DOHH2 (cell line): Measurements from ENCODE around the gene MSANTD3.

Experiments used
- H3F3A ChIP-seq: fragments of 200-600 bp; sonication (generic), shearing (Covaris generic); 2 replicates; pipeline ENCODE4 v1.6.0; 2016; ENCODE audit warnings: antibody characterized with exemption, mild to moderate bottlenecking; ENCODE audit not compliant: control insufficient read depth, insufficient read depth
- H3K27ac ChIP-seq: fragments of 200-600 bp; sonication (generic); 2 replicates; pipeline ENCODE4 v1.5.1; 2014; ENCODE audit warnings: low read depth, mild to moderate bottlenecking, low read length, moderate library complexity
- H3K27me3 ChIP-seq: fragments of 200-600 bp; sonication (generic); 2 replicates; pipeline ENCODE4 v1.6.1; 2014; ENCODE audit warnings: mild to moderate bottlenecking, low read length, mixed read lengths; ENCODE audit not compliant: control insufficient read depth
- H3K36me3 ChIP-seq: fragments of 200-600 bp; sonication (generic); 2 replicates; pipeline ENCODE4 v1.6.1; 2014; ENCODE audit warnings: mild to moderate bottlenecking, low read length, moderate library complexity, mixed read lengths; ENCODE audit not compliant: control insufficient read depth
- H3K4me1 ChIP-seq: fragments of 200-600 bp; sonication (generic); 2 replicates; pipeline ENCODE4 v1.6.1; 2014; ENCODE audit warnings: mild to moderate bottlenecking, low read length, mixed read lengths; ENCODE audit not compliant: control insufficient read depth
- H3K4me2 ChIP-seq: fragments of 200-600 bp; sonication (generic); 2 replicates; pipeline ENCODE4 v1.6.0; 2014; ENCODE audit warnings: mild to moderate bottlenecking, low read length, moderate library complexity
- H3K4me3 ChIP-seq: fragments of 200-600 bp; sonication (generic); 2 replicates; pipeline ENCODE4 v1.5.1; 2014; ENCODE audit warnings: mild to moderate bottlenecking, low read length, mixed read lengths
- H3K79me2 ChIP-seq: fragments of 200-600 bp; sonication (generic); 2 replicates; pipeline ENCODE4 v1.6.1; 2014; ENCODE audit warnings: mild to moderate bottlenecking, low read length, mixed read lengths; ENCODE audit not compliant: control insufficient read depth
- H3K9me2 ChIP-seq: fragments of 200-600 bp; sonication (generic); replicated peaks from 2 replicates; pipeline ENCODE4 v1.6.1; 2014; ENCODE audit warnings: mild to moderate bottlenecking, low read length, mixed read lengths; ENCODE audit not compliant: control insufficient read depth
- H3K9me3 ChIP-seq: fragments of 200-600 bp; sonication (generic); 2 replicates; pipeline ENCODE4 v1.6.1; 2014; ENCODE audit warnings: antibody characterized with exemption, low read length, mixed read lengths; ENCODE audit not compliant: control insufficient read depth, insufficient read depth
- H4K20me1 ChIP-seq: fragments of 200-600 bp; sonication (generic); 2 replicates; pipeline ENCODE4 v1.6.0; 2014; ENCODE audit warnings: low read depth, mild to moderate bottlenecking, antibody characterized with exemption, low read length, moderate library complexity; ENCODE audit not compliant: control insufficient read depth, insufficient read depth
- CTCF ChIP-seq: fragments of 200-600 bp; sonication (generic); IDR thresholded peaks from one replicate; pipeline ENCODE4 v1.5.1; 2014; ENCODE audit warnings: antibody characterized with exemption, mild to moderate bottlenecking, low read depth, low read length; ENCODE audit not compliant: poor library complexity, severe bottlenecking
- EZH2phosphoT487 ChIP-seq: fragments of 200-600 bp; sonication (generic); IDR thresholded peaks from 2 replicates; pipeline ENCODE4 v1.6.1; 2017; ENCODE audit warnings: borderline replicate concordance, mild to moderate bottlenecking, antibody characterized with exemption, low read length, moderate library complexity, mixed read lengths

Gene MSANTD3

GRCh38 chr9:100401042-100401441, 25.9 kb upstream of the MSANTD3 start:
- no peaks in the 10 kb centered on the region for H3K4me1 ChIP-seq

DNA sequence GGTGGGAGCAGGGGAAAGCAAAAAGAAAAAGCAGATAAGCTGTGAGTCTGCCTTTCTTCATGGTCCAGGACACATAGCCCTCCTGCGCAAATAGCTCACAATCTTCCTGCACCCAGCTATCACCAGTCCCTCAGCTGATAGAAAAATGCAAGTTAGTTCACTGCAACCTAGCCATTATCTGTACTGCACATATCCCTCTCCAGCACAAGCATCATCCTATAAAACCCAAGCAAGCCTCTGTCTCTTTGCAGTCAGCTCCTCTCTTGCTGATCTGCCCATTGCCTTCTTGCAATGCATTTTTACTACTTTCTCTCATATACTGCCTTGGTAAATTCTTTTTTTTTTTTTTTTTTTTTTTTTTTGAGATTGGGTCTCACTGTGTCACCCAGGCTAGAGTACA, 20.0 kb upstream of the MSANTD3 start:
- Histone ChIP-seq H3K79me2 (no peaks in the 10 kb centered on the region), H3K9me2 (no peaks in the 10 kb centered on the region), H3K4me3 (no peak overlapping the region), H3F3A (no peaks in the 10 kb centered on the region), H3K27me3 (no peaks in the 10 kb centered on the region), H3K4me2 (no peak overlapping the region), H3K4me1 (peaks cover 24% of the 10 kb centered on the region), H3K9me3 (peaks cover under 1% of the 10 kb centered on the region; the same call in 1 of the 2 replicates), H3K27ac (no peak overlapping the region), H3K36me3 (no peaks in the 10 kb centered on the region), H4K20me1 (no peaks in the 10 kb centered on the region)
- TF ChIP-seq CTCF (no peak), EZH2phosphoT487 (no peak)

More at GRCh38 chr9:100401042-100401441, 25.9 kb upstream of the MSANTD3 start:
- Histone ChIP-seq H3K27ac (no peak overlapping the region), H3K9me3 (no peaks in the 10 kb centered on the region), H3K36me3 (no peaks in the 10 kb centered on the region), H3K27me3 (no peaks in the 10 kb centered on the region), H3K79me2 (no peaks in the 10 kb centered on the region), H3K9me2 (no peaks in the 10 kb centered on the region), H3K4me3 (no peak overlapping the region), H4K20me1 (no peaks in the 10 kb centered on the region), H3F3A (no peaks in the 10 kb centered on the region), H3K4me2 (no peak overlapping the region)
- no peak for TF ChIP-seq EZH2phosphoT487
- no peak for TF ChIP-seq CTCF

DNA sequence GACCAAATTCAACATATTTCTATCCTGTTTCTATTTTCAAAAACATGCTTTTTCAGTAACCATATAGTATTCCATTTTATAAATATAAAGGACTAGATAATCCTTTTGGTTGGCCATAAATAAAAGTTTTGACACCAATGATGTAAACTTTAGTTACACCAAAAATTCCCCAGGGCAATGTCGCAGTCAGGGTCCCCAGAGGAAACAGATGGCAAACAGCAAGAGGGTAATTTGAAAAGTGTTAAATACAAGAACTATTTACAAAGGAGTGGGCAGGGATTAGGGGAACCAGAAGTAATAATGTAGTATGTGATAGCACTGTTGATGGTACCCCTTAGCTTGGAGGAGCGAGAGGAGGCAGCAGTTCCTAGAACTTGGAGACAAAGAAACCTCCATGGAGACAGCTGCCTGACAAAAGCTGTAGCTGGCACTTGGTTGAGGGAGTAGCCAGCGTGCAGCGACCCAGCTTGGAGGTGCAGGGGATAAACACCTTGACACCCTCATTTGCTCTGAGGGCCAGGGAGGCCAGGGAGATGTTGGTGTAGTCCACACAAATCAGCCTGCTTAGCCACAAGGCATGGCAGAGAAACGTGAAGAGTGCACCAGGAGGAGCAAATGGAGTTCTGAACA, 18.3 kb upstream of the MSANTD3 start:
- Histone ChIP-seq H3K4me2 (peak overlapping the region; percentile 0; the same call in 1 of the 2 replicates), H3K79me2 (no peaks in the 10 kb centered on the region), H3K9me2 (no peaks in the 10 kb centered on the region), H3F3A (no peaks in the 10 kb centered on the region), H3K4me1 (peaks cover 27% of the 10 kb centered on the region), H3K27me3 (no peaks in the 10 kb centered on the region), H4K20me1 (no peaks in the 10 kb centered on the region), H3K36me3 (no peaks in the 10 kb centered on the region), H3K9me3 (peaks cover 7% of the 10 kb centered on the region; the same call in 1 of the 2 replicates), H3K27ac (no peak overlapping the region), H3K4me3 (no peak overlapping the region)
- no peak for TF ChIP-seq EZH2phosphoT487
- TF ChIP-seq CTCF, result no peak
